NCI-H526 (cell line): ENCODE measurements around the gene TMEM31.

Experiments used
- DNase-seq, 2 experiments: peaks; one replicate each; lab custom pipeline; 2025; lab: John Stamatoyannopoulos, UW

TMEM31 gene, protein sequence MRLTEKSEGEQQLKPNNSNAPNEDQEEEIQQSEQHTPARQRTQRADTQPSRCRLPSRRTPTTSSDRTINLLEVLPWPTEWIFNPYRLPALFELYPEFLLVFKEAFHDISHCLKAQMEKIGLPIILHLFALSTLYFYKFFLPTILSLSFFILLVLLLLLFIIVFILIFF

DNA sequence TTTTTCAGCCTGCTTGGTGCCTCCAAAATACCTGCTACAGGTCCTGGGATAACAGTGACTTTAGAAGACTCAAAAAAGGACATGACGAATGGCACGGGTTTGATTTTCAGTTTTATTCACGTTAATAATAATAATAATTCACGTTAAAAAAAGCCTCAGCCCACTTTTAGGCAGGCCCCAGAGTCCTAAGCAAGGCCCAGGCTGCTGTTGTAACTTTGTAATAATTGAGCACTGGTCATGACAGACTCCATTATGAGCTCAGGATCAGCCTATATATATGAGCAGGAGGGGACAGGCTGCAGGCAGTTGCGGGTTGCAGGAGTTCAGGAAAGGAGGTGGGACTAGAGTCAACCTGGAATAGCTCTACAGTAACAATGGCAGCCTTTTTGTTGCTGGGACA, at the start of gene TMEM31:
TMEM31 (plus strand) TSS at position 301 of the 400 bp plus-strand sequence. CDS start 1,350 bp downstream, outside the sequence.
- DNase-seq, result no peak

DNA sequence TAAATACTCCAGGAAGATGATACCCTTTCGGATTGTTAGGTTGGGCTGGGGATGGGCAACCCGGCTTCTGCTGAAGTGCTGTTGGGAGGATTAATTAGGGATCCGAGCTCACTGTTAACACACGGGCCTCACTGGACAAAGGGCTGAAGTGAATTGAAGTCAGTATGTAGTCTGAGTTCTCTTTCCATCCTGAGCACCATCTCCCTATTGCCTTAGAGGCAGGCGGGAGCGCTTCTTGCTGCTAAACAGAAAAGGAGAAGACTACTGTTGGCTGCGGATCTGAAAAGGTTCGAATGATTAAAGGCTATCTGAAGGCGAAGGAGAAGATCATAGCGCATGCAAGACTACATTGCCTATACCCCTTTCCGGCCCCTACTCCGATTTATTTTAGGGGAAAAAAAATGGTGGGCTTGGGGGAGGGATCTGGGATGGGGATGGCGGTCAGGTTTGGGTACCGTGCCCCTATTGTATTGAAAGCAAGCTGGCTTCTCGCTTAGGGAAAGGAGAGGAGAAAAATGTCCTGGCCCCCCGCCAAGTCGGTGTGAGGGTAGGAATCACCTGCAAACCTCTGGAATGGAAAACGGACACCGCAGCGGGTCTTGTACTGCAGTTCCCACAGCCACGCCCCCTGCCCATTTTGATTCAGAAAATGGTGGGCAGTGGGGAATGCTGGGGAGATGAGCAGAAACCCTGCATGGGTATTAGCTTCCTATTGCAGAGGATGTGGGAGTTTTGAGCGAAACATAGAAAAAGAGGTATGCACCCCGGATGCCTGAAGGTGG, 46.5 kb upstream of the TMEM31 start:
- DNase-seq, result no peak

DNA sequence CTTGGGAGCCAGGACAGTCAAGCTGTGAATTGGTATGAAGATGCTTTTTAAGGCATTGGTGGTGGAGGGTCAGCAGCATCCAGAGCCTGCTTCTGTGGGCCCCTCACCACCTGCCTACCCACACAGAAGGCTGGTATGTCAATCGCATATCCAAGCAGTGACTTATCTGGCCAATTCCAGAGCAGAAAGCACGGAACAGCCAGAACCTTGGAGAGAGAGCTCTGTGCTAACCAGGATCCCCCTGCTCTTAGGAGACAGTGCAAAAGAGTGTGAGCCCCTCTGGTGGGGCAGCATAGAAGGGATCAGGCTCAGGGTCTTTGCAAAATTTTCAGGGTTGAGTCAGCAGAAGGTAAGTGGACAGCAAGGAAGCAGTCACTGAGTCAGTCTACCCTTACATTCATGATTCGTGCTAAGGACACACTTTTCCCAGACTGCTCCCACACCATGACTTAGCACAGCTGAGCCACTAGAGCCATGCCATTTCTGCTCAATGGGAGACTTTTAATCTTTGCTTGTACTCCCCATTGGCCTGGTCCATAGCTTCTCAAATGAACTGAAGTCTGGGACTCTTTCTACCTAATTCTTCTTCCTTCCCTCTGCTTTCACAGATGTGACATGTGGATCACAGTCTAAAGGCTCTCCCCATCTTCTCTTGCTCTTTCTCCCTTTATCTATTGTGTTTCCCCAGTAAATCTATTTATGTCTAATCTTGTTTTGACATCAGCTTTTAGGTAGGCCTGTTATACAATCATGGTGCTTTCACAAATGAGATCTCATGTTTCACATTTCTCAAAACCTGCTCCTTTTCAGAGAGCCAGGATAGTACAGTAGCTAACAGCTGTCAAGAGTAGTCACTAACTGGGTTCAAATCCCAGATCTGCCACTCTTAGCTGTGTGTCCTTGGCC, 44.3 kb upstream of the TMEM31 start:
- no peak for DNase-seq

DNA sequence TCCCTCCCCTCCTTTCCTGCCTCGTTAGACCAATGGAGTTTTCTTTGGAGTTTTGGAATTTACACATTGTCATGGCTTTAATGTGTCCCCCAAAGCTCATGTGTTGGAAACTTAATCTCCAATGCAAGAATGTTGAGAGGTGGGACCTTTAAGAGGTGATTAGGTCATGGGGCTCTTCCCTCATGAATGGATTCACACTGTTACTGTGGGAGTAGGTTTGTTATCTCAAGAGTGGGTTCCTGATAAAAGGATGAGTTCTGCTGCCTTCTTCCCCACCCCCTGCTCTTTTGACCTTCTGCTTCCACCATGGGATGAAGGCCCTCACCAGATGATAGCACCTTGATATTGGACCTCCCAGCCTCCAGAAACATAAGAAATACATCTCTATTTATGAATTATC, 41.0 kb upstream of the TMEM31 start:
- DNase-seq, result no peak

DNA sequence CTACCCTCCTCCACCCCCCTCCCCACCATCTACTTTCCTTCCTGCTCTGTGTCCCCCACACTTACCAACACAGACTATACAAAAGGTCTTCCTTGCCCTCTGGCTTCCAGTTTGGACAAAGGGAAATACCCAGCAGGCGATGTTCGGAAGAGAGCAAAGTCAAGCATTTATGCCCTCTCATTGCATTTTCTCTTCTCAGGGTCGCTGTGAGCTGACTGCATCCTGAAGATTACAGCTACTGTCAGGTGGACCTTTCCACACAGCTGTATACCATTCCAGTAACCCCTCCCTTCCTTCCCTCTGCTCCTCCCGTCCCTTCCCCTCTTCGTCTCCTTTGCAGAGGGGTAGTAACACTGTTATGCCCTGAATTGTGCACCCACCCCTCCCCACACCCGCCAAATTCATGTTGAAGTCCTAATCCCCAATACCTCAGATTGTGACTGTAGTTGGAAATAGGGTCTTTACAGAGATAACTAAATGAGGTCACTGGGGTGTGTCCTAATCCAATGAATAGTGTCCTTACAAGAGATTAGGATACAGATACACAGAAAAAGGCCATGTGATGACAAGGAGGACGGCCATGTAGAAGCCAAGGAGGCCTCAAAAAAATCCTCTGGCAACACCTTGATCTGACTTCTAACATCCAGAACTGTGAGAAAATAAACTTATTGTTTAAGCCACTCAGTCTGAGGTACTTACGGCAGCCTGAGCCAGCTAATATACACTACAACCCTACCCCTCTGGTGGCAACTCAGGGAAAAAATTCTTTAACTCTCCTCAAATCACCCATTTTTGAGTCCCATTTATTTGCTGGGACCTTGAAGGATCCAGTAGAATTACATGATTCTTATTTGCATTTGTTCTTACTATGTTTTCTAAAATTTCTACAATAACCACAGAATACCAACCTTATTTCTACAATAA, 35.9 kb upstream of the TMEM31 start:
- no peak for DNase-seq

DNA sequence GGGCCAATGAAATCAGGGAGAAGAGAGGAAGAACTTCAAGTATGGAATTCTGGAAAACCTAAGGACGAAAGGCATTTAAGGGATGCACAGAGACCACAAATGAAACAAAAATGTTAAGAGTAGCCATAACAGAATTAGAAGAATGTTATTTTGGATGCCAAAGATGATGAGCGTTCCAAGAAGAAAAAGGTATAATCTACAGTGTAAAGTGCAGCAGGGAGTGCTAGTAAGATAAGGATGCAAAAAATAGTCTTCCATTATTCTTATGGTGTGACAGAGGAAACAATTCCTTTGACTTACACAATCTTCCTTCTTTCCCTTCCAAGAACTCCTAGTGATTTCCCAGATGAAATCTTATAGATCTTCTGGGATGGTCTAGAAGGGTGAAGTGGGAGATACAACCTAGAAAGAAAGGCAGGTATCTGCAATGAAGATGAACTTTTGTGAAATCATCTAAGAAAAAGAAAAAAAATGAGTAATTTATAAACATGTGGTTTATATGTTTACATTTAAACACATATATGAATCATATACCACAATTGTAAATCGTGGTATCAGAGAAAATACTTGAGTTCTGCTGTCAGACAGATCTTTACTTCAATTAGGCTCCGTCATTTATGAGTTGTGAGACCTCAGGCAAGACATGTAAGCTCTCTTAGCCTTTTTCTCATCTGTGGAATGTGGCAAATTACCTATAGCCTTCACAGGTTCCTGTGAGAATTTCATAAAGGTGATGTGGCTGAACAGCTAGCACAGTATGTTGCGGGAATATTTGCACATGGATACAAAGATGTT, 32.3 kb upstream of the TMEM31 start:
- DNase-seq, result no peak

DNA sequence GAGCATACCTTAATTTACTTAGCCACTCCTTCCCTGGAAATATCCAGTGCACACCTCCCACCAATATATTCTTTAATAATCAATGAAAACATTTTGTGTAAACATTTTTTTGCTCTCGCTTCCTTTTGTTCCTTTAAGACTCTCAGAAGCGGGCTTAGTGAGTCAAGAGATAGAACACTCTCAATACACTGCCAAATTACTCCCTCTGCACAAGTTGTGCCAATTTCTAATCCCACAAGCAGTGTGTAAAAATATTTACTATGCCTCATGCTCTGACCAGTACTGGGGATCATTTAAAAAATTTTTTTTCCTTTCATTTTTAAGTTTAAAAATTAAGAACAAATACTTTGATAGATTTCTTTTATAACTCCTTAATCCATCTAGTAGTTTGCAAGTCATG, 29.3 kb upstream of the TMEM31 start:
- DNase-seq, result no peak

DNA sequence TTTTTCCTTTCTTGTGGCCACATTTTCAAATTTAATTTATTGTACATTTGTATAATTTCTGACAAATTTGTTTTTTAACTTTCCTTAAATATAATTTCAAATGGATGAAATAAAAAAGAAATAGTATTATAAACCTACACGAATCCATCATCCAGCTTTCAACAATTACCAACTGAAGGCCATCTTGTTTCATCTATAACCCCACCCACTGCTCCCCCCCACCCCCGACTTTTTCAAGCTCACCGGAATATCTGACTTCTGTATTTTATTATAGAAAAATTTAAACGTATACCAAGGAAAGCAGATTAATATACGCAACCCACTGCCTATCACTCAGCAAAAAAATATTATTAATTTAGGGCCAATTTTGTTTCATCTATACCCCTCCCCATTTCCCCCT, 25.3 kb upstream of the TMEM31 start:
- DNase-seq, result no peak

DNA sequence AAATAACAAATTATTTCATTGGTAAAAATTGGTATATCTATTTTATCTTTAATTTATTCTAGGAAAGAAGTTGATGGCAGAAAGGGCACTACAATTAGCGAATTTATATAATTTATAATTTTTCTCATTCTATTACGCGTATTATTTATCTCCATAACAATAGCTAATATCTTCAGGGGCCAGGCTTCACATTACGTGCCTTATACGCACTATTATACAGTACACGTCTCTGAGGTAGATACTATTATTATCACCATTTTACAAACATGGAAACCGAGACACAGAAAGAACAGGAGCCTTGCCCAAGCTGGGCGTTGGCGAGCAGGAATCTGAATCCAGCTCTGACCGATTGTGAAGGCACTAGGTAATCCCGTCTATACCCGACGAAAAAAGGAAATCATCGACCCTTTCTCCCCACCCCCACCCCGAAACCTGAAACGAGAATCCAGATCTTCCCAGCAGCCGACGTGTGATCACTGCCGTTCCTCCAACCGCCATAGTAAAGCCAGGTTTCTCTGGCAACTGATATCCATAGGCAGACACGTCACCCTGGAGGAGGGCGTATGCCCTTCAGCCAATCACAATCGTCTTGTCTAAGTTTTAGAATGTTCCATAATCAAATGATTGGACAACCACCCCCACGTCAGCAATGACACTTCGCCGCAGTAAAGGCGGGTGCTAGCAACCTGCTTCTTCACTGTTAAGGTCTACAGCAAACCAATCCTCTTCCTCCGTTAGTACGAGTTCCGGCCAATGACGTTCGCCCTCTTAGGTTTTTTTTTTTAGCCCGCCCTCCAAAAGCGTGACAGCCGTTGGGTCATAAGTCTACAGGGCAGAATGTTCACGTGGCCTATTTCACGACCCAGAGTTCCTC, 24.3 kb upstream of the TMEM31 start, which contains the start of gene MORF4L2:
MORF4L2 (minus strand) TSS at position 501 of the 874 bp plus-strand sequence. CDS start 9,672 bp downstream, outside the sequence.
- DNase-seq, result peak; percentile 96 to 99

DNA sequence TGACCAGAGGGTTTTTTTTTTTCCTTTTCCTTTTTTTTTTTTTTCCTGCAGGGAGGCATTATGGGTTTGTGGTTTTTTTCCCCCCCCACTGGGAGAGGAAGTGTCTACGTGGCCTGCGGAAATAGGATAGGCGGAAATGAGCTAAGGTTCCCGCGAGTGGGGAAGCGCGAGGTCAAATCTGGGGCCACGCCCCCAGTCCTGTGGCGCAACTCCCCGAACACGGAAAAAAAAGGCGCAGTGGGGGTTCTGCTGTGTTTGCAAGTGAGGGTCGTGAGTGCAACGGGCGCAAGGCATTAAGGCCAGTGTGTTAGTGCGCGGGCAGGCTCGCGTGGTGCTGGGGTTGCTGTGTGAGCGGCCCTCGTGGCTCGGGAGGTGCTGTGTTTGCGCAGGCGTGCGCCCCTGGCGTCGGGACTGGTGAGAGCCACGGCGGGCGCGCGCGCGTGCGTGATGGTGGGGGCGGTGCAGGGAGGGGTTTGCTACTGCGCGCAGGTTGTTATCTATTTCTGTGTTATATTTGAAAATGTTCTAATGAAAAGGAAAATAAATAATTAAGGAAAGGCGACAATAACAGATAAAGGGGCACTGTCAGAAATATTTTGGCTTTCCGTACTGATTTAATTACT, 23.5 kb upstream of the TMEM31 start:
- DNase-seq, result peak; percentile 81 to 85

DNA sequence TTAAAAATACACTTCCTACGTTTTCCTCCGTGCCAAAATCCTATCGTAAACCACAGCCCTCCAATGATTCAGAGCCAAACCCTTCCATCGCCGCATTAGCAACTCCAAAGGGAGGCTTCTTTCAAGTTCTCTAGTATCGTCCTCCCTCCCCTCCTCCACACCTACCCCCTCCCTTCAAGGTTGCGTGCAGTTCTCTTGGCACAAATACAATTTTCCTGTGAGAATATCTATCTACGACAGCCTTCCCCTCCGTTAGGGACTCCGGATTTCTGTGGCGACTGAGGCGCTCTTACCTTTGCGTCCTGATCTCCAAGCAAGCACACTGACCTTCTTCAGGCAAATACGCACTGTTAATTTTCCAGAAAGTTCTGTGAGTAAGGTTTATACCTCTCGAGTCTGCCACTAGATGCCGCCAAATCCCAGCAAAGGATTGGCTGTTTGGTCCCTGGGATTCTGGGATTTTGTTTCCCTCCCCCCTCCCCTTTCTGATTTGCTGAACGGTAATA, 23.0 kb upstream of the TMEM31 start:
- peak; percentile 74 to 86 for DNase-seq

DNA sequence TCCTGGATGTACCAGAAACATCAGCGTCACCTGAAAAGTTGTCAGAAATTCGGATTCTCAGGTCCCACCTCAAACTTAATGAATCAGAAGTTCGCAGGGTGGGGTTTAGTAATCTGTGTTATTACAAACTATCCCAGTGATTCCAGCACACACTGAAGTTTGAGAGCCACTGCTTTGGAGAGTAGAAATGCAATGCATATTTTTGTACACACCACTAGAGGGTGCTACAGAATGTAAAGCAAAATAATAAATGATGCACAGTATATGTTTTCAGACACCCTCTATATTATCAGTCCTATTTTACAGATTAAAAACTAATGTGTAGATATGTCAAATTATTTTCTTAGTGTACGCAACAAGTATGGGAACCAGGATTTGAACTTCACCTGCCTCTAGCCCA, 21.8 kb upstream of the TMEM31 start:
- DNase-seq, result peak in 1 of 2 experiments; percentile 69

DNA sequence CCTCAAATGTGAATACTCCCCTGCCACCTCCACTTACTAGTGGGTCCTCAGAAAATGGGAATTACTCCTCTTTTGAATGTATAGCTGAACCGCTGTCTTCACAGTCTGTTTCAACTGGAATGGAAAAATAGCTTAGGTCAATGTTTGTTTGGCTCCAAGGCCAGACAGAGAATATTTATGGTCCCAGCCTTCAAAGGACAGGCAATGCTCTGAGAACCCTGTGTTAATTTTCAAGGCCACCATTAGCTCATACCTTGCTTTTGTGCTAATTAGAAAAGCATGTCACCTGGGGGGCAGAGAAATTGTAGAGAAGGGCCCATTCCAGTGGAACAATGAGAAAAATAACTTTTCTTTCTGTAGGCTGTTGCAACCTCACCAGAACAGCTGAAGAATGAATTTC, 19.6 kb upstream of the TMEM31 start:
- DNase-seq, result no peak

DNA sequence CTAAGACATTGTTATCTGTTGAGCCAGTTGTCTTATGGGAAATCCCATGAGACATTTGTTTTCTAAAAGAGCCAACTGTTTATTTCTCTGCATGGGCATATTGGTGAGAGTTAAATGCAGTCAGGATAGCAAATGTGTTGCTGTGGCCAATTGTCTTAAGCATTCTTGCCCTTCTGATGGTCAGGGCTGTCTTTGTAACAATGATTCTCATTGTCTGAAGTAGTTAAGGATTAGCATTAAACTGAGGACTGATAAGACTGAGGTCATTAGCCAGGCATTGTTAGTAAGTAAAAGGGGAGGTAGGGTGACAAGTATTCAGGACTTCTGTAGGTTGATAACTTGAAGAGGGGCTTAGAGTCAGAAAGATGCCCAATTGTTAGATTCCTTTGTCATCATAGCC, 13.0 kb upstream of the TMEM31 start:
- no peak for DNase-seq

DNA sequence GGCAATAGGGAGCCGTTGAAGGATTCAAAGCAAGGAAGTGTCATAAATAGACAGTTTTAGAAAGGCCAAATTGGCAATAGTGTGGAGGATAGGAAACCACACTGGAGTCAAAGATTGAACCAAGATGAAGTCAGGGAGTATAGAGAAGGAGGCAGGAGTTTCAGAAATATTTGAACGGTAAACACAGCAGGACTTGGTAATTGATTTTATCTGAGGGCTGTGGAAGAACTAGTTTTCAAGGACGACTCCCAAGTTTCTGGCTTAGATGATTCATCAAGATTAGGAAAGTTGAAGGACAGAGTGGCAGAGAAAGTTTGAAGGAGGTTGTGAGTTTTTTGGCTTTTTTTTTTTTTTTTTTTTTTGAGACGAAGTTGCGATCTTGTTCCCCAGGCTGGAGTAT, 11.5 kb upstream of the TMEM31 start:
- no peak for DNase-seq

DNA sequence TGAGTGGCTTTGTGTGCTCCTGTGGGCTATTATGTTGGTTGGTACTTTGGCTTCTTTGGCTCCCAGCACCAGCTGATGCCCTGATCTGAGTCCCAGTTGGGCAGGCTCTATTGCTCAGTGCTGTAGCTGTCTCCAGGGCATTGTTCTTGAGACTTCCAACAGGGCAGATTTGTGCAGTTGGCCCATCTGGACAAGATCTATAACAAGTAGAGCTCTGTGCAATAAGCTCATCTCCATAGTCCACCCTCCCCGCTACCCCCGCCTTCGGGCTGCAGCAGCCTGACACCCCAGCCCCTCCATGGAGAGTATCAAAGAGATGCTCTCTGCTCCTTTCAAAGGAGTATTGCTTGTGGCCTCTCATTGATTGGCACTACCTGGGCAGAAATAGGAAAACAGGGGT, 5.8 kb upstream of the TMEM31 start:
- no peak for DNase-seq

DNA sequence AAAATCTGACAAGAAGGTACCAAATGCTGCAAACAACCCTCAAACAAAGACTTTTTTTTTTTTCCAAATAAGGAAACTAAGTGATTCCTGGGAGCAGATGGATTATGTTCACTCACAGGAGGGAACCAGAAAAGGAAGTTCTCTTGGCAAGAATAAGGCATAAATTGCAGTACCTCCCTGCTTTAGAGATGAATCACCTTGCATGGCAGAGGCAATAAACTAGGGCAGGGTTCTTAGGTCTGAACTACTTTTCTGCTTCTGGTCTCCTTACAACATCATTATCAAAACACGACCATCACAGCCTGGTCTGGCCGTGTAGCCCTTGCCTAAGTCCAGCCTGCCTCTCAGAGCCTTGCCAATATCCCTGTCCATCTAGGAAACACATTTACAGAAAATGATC, 6.3 kb downstream of the TMEM31 start:
- DNase-seq, result no peak

DNA sequence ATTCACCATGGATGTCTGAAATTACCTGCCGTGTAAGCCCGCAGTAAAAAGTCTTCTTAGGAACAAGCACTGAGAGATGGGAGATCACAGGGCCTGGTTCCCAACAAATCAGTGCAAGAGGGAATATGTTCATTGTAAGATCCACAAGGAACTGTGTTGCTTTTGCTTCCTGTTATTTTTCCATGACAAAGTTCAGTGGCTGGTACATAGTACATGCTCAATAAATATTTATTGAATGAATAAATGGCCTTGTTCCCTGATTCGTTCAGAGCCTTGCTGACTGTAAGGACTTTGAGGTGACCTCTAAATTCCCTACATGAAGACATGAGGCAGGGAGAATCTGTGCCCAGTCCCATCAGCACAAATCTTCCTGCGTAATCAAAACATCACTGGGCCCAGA, 7.4 kb downstream of the TMEM31 start:
- DNase-seq, result no peak

DNA sequence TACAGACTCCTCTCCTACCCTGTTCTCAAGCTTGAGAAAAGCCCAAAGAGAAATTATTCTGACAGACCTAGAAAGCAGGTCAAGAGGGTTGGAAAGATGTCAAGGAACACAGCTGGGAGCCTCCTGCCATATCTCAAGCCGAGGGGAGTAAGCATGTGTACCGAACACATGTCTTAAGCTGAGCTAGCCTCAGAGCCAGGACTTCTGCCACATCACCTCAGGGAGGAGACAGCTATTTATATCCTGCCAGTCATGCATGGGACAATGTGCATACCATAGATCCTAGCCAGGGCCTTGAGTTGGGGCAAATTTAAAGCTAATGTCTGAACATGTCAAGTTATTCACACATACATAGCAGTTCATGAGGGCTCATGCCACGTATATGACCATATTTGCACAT, 11.8 kb downstream of the TMEM31 start:
- DNase-seq, result no peak
